GM18498 (cell line): ENCODE data around the gene USP3.
A peak's percentile ranks its signal among the peaks of the same experiment; 100 is the strongest.

Source experiments
- ATAC-seq: cut with Tn5 transposase; IDR thresholded peaks from one replicate; pipeline ENCODE4 v1.9.1; 2021; ENCODE audit warnings: mild to moderate bottlenecking, moderate library complexity; ENCODE audit not compliant: unreplicated experiment

Gene USP3

DNA sequence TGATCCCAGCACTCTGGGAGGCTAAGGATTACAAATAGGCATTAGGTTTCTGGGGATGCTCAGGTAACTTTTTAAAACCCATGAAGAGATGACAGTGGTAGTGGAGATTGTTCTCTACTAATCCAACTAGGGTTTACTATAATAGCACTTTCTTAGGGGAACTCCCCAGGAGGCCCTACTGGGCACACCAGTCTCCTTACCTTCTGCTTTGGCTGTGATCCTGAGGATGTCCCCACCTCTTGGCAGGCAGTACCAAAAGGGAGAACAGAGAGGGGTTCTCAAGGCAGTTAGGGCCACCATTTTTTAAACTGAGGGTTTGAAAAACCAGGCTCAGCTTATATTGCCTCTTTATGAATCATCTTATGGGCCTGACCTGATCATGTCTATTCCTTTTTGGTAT lies 77.8 kb downstream of the USP3 start:
- no peak for ATAC-seq

DNA sequence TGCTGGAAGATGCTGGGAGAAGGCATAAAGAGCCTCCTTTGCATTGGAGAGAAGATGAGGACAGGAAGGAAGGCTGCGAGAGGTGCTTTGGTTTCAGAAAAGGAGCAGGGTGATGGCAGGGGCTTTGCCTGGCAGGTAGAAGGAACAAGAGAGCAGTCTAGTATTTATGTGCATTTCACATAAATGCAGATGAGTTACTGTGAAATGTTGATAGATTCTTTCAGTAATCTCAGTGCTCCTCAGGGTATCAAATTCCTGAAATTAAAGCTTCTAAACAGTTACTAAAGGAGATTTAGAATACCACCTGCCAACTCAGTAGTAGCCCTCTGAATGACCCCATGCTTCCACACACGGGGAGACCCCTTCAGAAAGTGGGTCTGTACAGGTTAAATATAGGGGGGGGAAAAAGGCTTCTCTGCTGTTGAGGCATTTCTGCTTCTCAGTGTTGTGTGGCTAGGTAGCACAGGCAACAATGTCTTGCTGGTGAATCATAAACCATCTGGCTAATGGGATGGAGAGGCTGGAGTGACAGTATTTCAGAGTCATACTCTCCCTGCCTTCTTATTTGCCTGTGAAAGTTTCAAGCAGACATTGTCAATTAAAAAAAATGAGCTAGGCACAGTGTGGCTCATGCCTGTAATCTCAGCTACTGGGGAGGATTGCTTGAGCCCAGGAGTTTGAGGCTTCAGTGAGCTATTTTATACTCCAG lies 78.5 kb downstream of the USP3 start:
- no peak for ATAC-seq

DNA sequence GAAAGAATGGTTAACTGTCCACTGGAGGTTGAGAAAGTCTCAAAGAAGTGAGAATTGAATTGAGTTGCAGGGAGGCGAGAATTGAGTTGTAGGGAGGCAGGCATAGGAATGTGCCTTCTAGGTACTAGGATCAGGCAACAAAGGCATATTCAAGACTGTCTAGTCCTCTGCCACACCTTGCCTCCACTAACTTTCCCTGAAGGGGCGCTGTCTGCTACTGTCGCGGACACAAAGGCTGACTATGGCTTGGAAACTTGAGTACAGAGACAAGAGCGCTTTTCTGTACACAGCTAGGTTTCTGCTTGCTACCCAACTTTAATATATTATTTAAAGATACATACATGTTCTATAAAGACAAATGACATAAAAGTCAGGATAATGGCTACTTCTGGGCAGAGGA lies 82.4 kb downstream of the USP3 start:
- ATAC-seq = no peak

DNA sequence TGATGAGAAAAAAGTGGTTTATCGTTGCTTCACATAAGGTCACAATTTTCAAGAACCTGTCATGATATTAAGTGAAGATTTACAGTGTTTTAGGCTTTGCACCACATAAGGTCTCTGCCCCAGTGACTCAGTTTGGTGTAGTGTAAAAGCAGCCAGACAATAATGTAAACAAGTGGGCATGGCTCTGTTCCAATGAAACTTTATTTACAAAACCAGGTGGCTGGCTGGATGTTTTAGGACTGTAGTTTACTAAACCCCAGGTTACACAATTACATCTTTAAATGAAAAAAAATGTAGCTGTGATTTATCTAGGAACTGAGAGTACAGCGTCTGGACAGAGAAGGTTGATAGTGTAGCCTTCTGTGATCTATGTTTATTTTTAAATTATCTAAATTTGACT lies 83.1 kb downstream of the USP3 start:
- ATAC-seq = no peak

DNA sequence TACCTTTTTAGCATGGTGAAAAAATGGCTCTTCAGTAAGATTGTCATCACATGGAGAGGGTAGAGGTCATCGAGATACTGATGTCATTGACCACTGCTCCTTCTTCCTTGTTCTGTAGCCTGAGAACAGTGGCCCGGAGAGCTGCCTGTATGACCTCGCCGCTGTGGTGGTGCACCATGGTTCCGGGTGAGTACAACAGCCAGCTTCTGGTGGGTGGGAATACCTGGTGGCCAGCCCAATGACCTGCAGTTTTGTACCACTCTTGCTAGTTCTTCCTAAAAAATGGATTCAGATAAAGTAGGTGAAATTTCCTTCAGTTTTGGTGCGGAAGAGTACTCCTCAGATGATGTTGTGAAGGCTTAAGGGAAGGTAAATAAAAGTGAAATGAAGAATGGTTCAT lies 84.4 kb downstream of the USP3 start:
- no peak for ATAC-seq

DNA sequence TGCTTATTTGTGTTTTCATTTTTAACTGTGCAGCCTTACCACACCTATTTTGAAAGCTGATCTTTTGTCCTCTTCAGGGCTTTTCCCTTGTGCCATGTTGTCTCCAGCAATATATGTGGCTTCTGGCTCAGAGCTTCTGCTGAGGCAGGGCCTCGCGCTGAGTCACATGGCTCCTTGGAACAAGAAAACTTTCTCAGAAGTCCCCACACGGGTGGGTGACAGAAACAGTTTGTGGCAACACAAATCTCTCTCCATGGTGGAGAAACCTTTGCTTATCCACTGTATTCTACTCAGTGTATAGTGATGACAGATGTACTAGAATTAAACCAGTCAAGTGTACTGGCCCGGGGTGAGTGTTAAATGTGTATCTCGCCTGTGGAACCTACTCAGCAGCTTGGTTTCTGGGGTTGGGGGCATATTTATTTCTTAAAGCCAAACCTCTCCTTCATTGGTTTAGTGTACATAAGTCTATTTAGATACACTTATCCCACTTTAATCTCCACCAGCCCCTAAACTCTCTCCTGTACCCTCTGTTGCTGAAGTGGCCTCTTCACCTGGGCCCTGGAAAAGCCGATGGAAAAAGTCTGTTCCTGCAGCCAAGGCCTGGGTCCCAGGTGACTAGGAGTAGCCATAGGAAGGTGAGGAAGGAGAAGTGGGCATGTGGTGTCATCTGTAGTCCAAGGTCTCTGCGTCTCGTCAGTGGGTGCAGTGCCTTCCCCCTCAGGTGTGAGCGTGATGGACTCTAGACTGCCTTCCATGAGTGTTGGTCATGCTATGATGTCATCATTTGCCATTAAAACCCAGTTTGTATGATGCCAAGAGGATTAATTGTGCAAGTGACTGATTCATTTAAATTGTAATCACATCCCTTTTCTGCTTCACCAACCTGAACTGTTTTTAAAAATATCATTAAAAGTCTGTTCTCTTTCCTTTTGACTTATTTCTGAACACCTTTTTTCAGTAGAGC lies 89.6 kb downstream of the USP3 start:
- no peak for ATAC-seq

DNA sequence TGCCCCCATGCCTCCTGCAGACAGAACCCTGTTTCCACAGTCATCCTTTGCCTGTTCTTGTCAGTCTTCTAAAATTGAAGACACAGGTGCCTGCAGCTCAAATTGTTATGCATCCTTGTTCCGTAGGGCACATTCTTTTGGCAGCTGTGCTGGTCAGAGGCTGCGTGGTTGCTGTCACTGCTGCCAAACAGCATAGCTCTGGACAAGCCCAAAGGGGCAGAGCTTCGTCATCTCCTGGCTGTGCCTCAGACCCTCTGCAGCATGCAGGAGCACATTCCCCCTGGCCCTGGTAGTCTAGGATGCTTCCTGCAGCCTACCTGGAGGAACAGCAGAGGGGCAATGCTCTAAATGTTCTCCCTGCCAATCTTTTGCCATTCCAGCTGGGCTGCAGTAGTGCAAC lies 90.7 kb downstream of the USP3 start:
- ATAC-seq = no peak

DNA sequence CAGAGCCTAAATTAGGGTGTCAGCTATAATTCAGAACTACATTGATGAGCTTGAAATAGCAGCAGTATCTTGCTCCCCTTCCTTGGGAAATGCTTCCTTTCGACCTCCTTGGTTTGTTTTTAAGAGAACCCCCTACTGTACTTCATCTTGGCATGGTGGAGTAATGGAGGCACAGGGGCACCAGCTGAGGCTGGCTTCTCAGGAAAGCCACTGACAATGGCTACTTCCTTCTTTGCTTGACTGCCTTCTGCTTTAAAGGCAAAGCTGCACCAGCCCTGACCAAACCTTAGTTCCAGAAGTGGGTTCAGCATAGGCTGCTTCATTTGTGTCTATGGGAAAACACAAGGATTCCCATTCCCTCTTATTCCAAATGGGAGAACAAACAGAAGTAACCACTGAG lies 91.3 kb downstream of the USP3 start:
- ATAC-seq = no peak

DNA sequence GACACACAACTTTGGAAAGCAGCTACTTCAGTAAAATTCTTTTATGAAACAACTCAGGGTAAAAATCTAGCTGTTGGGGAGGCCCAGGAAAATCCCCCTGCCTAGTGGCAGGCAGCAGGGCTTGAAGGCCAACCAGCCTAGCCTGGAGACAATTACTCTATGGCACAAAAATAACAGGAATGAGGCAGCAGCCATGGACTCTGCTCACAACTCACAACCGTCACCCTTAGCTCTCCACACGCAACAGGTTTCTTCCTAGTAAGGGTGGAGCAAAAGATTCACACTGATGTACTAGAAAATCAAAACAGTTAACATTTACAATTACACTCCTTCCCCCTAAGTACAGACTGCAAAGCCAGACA lies 92.3 kb downstream of the USP3 start:
- no peak for ATAC-seq

DNA sequence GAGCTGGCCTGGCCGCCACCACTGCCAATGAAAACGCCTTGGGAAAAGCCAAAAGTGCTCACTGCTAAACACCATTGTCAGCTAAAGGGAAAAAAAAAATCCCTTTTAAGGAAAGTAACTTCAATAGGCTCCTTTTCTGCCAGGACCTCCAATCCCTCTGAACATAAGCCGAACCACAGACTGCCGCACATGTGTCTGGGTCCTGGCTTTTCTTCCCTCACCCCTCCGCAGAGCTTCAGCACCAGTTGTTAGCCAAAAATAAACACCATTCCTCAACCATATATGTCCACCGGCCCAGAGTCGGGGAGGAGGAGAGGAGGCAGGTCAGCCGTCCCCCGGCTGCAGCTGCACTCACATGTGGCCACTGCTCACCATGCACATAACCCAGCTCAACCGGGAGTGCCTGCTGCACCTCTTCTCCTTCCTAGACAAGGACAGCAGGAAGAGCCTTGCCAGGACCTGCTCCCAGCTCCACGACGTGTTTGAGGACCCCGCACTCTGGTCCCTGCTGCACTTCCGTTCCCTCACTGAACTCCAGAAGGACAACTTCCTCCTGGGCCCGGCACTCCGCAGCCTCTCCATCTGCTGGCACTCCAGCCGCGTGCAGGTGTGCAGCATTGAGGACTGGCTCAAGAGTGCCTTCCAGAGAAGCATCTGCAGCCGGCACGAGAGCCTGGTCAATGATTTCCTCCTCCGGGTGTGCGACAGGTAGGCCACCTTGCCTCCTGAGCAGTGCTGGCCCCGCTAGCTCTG lies 92.8 kb downstream of the USP3 start, which contains the start of gene FBXL22:
Gene FBXL22 (plus strand): TSS at position 350 of the 753 bp plus-strand sequence. CDS start 6 bp downstream, at position 356.
- no peak for ATAC-seq

DNA sequence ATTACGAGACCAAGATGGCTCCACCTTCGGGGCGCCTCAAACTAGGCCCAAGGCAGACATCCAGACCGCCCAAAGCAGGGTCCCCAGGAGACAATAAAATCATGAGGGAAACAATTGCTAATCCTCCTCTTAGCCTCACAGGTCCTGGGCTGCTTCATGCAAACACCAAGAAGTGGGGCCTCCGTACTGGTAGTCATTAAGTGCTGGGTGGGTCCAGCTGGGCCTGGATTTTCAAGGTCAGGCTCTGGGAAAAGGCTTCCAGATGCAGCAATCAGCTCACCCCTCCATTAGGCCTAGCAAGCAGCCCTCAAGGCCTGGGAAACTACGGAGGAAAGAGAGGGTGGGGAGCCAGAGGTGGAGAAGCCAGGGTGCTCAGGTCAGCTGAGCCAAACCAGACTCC lies 93.4 kb downstream of the USP3 start:
- ATAC-seq = no peak

DNA sequence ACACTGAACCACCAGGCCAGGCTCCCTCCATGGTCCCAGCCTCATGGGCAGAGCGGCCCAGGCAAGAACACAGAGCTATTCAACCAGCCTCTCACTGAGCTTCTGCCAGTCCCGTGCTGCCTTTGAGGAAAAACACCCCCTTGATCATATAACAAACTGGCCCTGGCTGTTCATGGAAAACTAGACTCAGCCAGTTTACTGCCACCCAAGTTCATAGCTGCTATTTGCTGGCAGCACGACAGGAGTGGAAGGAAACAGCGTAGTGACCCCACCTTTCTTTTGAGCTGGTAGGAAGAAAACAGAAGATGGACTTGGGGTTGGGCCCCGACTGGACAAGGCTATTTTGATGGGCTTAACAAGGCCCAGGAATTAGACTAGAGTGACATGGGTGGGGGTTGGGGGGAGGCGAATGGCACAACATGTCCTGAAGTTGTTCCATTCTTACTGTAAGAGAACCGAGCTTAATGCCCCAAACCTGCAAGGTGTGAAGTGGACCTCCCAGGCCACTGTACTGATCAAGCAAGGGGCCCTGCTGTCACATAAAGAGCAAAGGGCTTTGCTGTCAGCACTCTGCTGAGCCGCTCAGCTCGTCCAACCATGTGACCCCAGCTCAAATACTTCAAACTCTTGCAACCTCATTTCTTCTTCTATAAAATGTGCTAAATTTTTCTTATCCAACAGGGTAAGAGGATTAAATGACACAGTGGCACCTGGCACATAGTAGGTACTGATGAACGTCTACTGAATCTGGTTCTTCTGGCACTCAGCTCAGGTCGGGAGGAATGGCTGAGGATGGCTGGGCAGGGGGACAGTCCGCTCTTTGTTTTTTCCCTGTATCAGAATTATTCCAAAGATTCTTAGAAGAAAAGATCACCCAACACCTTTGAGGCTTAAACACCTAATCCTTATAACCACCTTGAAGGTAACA lies 94.3 kb downstream of the USP3 start:
- ATAC-seq = no peak

DNA sequence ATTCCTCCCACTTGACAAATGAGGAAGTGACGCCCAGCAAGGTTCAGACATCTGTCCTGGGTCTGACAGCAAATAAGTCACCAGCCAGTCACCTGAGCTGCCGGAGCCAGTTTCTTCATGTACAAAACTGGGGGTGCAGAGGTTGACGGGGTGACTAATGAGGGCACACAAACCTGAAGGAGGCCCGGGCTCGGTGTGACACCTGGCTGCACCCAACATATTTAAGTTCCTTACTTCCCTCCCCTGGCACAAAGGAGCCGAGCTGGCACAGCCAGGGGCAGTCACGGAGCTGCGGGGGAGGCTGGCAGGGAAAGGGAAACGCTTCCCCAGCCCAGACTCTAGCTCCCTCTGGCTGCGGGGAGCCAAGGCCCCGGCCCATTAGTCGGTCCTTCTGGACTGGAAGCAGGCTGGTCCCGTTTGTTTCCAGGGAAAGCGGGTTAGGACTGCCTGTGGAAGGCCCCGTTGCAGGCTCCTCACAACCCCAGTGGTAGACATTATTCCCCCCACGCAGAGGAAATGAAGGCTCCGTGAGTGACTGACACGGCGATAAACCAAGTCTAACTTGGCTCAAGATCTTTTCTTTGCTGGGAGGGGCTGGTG lies 95.1 kb downstream of the USP3 start:
- ATAC-seq = no peak

DNA sequence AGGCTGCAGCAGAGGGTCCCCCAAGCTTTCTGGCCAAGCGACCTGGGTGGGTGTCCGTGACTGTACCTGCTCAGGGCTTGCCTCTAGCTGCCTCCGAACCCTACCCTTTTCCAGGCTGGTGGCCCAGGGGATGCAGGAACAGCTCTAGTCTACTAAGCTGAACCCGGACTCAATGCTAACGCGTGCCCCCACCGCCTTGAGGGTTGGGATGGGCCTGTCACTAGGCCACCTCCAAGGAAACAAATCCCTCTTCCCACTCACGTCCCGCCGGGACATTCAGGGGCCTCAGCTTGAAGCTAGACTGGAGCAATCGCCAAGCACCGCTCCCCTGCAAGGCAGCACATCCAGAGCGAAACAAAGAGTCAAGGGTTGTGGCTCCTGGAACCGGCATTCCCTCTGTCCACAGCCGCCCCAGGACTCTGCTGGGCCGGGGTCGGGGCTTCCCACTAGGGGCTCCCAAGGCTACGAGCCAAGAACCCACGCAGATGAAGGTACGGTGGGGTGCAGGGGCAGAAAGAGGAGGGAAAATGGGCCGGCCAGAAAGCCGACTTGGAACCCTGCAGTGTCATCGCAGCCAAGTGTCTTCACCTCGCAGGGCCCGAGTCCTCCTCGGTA lies 95.7 kb downstream of the USP3 start:
- peak; percentile 0 for ATAC-seq

DNA sequence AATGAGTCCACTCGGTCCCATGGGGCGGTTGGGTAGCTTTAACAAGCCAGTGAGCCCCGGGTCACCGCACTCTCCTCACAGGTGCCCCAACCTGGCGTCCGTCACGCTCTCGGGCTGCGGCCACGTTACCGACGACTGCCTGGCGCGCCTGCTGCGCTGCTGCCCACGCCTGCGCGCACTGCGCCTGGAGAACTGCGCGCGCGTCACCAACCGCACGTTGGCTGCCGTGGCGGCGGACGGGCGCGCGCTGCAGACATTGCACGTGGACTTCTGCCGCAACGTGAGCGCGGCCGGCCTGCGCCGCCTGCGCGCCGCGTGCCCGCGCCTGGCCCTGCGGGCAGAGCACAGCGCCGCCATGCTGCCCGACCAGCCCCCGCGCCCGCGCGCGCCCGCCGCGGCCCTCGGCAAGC lies 96.2 kb downstream of the USP3 start:
- peak; percentile 78 for ATAC-seq

DNA sequence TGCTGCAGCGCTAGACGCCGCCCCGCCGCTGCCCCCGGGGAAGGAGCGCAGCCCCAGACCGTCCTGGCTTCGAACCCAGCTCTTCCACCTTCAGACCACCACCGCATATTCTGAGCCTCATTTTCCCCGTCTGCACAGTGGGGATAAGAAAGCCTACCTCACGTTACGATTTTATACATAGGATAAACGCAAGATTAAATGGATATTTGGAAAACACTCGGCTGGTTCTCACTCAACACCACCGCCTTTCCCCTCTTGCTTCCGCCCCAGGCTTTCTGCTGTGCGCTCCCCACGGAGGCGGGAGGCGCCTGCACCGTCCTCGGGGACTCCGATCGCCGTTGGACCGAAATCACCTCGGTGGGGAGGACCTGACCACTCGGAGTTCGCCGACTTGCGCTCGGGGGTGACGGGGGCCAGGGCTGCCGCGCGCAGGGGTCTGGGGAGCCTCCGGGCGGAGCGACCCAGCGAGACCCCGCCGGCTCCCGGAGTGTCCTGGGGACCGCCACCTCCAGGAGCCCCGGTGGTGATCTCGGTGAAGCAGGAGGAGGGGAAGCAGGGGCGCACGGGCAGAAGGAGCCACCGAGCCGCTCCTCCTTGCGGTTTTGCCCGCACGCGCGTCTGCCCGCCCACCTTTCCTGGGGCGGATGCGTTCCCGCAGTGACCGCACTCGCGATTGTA lies 96.8 kb downstream of the USP3 start:
- ATAC-seq = peak; percentile 15

DNA sequence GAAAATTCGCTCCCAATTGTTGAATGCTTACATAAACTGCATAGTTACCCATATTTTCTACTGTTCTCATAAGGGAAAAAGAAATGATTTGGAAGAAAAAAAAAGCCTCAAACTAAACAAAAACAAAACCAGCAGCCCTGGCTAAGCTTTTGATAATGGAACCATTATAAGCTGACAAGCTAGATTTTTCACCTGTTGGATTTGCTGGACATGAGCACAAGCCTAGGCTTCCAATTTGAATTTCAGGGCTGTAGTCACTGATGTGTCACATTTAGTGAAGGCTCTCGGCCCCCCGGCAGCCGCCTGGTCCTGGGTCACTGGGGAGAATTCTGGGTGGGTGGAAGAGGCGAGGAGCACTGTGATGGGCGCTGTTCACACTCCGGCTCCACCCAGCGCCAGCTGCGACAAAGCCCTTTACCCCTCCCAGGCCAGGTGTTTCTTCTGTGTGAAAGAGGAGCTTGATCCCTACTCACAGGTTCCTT lies 97.4 kb downstream of the USP3 start:
- no peak for ATAC-seq

DNA sequence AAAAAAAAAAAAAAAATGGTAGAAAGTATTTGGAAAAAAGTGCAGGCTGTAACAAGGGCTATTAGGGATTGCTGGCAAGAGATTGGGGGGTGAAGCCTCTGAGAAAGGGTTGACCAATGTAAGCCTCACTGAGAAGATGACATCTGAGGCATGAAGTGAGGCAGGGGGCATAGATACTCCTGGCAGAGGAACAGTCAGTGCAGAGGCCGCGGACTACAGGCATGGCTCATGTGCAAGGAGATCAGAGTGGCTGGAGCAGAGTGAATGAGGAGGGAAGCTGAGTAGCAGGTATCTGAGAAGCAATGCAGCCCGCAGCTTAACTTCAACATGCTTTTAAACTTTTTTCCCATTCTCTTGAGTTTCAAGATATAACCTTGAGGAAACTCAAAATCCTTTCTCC lies 98.2 kb downstream of the USP3 start:
- ATAC-seq = no peak

DNA sequence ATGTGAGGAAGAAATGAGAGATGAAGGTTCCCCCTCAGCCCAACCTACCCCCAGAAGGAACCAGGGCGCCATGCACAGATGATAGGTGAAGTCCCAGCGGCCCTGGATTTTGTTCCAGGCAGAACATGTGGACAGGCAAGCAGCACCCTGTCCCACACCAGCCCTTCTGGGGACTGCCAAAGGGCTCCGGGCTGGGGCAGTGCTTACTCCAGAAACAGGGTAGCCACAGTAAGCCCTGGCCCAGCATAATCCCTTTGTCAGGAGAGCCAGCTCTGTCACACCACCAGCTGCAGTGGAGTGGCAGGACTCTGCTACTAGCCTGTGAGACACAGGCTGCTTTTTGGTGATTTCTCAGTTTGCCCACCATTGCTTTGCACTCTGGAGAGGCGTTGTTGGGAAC lies 99.1 kb downstream of the USP3 start:
- no peak for ATAC-seq
